DND-41 (cell line): Measurements from ENCODE around the gene CENPO.

ENCODE experiments used
- ATAC-seq: fragments of 200-7000 bp; cut with Tn5 transposase; 3 replicates; pipeline ENCODE4 v1.9.1; 2021; ENCODE audit warnings: low read depth; ENCODE audit not compliant: insufficient read depth
- DNase-seq: peaks from one replicate; pipeline ENCODE4 v3.0.0-alpha.2; 2020
- H2AFZ ChIP-seq: 2 replicates; pipeline ENCODE4 v1.6.0; 2012; ENCODE audit warnings: low read depth, low read length
- H3K27ac ChIP-seq: 2 replicates; pipeline ENCODE4 v1.5.1; 2012; ENCODE audit warnings: low read length, inconsistent platforms
- H3K27me3 ChIP-seq: fragments of 200-600 bp; sonication (generic); 2 replicates; pipeline ENCODE4 v1.6.0; 2012; ENCODE audit warnings: low read length, mild to moderate bottlenecking, inconsistent platforms; ENCODE audit not compliant: insufficient read depth, poor library complexity
- H3K36me3 ChIP-seq: 2 replicates; pipeline ENCODE4 v1.5.1; 2012; ENCODE audit warnings: low read length, inconsistent platforms; ENCODE audit not compliant: insufficient read depth
- H3K4me1 ChIP-seq: 2 replicates; pipeline ENCODE4 v1.5.1; 2012; ENCODE audit warnings: mild to moderate bottlenecking, low read length; ENCODE audit not compliant: insufficient read depth
- H3K4me2 ChIP-seq: 2 replicates; pipeline ENCODE4 v1.6.0; 2012; ENCODE audit warnings: mild to moderate bottlenecking, moderate library complexity, low read length, inconsistent platforms; ENCODE audit not compliant: insufficient read depth
- H3K4me3 ChIP-seq, 2 experiments: fragments of 200-600 bp in 1 of 2; shearing (Covaris generic) in 1 of 2; 2 replicates each; pipeline ENCODE4 v1.5.1; 2012 to 2016; ENCODE audit warnings: inconsistent platforms in 2 of 2, low read length in 2 of 2, mild to moderate bottlenecking in 2 of 2, low read depth in 1 of 2, moderate library complexity in 1 of 2
- H3K79me2 ChIP-seq: 2 replicates; pipeline ENCODE4 v1.6.0; 2012; ENCODE audit warnings: low read length, inconsistent platforms; ENCODE audit not compliant: insufficient read depth
- H3K9ac ChIP-seq: 2 replicates; pipeline ENCODE4 v1.6.0; 2012; ENCODE audit warnings: low read depth, mild to moderate bottlenecking, inconsistent platforms, low read length, moderate library complexity
- H3K9me3 ChIP-seq: 2 replicates; pipeline ENCODE4 v1.5.1; 2012; ENCODE audit warnings: low read length, moderate library complexity, mild to moderate bottlenecking, inconsistent platforms; ENCODE audit not compliant: insufficient read depth, severe bottlenecking
- H4K20me1 ChIP-seq: 2 replicates; pipeline ENCODE4 v1.6.0; 2012; ENCODE audit warnings: low read length; ENCODE audit not compliant: insufficient read depth
- EZH2 ChIP-seq: IDR thresholded peaks from 3 replicates; pipeline ENCODE4 v1.6.1; 2012; ENCODE audit warnings: borderline replicate concordance, low read depth, mild to moderate bottlenecking, moderate library complexity, low read length, inconsistent platforms; ENCODE audit not compliant: severe bottlenecking
- TF ChIP-seq, protein P1 (sequence below): IDR thresholded peaks from 2 replicates; pipeline ENCODE4 v1.5.1; 2012; ENCODE audit warnings: borderline replicate concordance, low read length, moderate library complexity, mild to moderate bottlenecking; ENCODE audit not compliant: poor library complexity, severe bottlenecking; ENCODE audit errors: extremely low read depth

CENPO gene

DNA sequence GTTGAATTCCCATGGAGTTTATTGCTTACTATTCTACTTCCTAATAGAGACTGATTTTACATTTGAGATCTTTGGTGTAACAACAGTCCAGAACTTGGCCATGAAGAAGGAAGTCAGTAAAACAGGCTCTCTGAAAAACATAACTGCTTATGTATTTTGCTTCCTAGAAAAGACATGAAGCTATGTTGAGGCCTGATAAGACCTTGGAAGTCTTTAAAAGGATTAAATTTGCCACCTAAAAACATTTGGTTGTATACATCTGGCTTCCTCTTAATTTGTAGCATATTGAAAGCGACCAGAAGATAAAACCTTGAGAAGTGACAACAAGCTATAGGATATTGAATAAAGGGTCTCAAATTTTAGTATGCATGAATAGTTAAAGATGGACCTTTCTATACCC lies 36.4 kb upstream of the CENPO start:
- Histone ChIP-seq H3K9me3 (no peaks in the 10 kb centered on the region), H3K9ac (no peak overlapping the region), H3K4me3 (no peak overlapping the region), H3K79me2 (no peaks in the 10 kb centered on the region), H2AFZ (no peak overlapping the region), H3K27ac (no peak overlapping the region), H3K27me3 (no peaks in the 10 kb centered on the region), H3K4me1 (no peaks in the 10 kb centered on the region), H3K4me2 (no peak overlapping the region), H4K20me1 (no peaks in the 10 kb centered on the region), H3K36me3 (peaks cover 52% of the 10 kb centered on the region)
- DNase-seq = no peak
- TF ChIP-seq EZH2 = no peak
- TF ChIP-seq, protein P1, sequence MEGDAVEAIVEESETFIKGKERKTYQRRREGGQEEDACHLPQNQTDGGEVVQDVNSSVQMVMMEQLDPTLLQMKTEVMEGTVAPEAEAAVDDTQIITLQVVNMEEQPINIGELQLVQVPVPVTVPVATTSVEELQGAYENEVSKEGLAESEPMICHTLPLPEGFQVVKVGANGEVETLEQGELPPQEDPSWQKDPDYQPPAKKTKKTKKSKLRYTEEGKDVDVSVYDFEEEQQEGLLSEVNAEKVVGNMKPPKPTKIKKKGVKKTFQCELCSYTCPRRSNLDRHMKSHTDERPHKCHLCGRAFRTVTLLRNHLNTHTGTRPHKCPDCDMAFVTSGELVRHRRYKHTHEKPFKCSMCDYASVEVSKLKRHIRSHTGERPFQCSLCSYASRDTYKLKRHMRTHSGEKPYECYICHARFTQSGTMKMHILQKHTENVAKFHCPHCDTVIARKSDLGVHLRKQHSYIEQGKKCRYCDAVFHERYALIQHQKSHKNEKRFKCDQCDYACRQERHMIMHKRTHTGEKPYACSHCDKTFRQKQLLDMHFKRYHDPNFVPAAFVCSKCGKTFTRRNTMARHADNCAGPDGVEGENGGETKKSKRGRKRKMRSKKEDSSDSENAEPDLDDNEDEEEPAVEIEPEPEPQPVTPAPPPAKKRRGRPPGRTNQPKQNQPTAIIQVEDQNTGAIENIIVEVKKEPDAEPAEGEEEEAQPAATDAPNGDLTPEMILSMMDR = no peak
- ATAC-seq = no peak

DNA sequence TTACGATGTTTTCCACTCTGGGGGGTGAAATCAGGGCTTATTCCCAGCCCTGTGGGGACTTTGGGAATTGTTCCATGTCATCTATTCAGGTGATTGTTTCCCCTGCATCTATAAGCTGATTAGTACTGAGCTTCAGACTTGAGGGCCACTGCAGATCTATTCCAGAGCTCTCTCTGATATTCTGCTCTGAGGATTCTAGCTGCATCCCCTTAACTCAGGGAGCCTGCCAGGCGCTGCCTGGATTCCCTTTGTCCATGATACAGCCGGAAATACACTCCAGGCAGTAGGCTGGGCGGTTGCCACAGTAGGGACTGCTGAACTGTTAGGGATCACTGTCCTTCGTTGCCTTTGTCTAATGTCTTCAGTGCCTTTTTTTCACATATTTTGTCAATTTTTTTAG lies 31.4 kb upstream of the CENPO start:
- Histone ChIP-seq H3K4me3 (no peak overlapping the region), H3K27ac (no peak overlapping the region), H3K9me3 (no peaks in the 10 kb centered on the region), H3K36me3 (peaks cover 37% of the 10 kb centered on the region), H3K79me2 (no peaks in the 10 kb centered on the region), H3K4me1 (no peaks in the 10 kb centered on the region), H3K27me3 (no peaks in the 10 kb centered on the region), H2AFZ (no peak overlapping the region), H3K9ac (no peak overlapping the region), H3K4me2 (no peak overlapping the region), H4K20me1 (no peaks in the 10 kb centered on the region)
- TF ChIP-seq, protein P1 = no peak
- ATAC-seq (no peak), DNase-seq (no peak)

DNA sequence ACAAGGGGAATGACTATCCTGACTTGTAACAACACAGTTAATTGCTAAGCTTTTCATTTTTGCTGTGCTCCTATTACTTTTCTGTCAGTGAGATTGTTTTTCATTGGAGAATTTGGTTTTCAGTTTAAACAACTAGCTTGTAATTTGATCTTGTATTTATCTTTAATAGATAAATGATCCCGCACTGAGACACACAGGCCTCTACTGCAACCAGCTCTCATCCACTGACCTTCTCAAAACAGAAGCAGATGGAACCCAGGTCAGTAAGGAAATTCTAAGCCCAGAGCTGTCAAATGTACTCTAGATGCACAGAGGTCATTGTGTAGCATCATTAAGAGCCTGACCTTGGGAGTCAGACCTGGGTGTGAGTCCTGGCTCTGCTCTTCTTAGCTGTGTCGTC lies 30.7 kb upstream of the CENPO start:
- Histone ChIP-seq H2AFZ (no peak overlapping the region), H3K4me2 (no peak overlapping the region), H3K27me3 (no peaks in the 10 kb centered on the region), H3K27ac (no peak overlapping the region), H3K36me3 (peaks cover 38% of the 10 kb centered on the region), H3K9ac (no peak overlapping the region), H3K79me2 (no peaks in the 10 kb centered on the region), H3K4me3 (no peak overlapping the region), H4K20me1 (no peaks in the 10 kb centered on the region), H3K4me1 (no peaks in the 10 kb centered on the region), H3K9me3 (no peaks in the 10 kb centered on the region)
- no peak for TF ChIP-seq EZH2
- TF ChIP-seq, protein P1 = no peak
- DNase-seq (no peak), ATAC-seq (no peak)

DNA sequence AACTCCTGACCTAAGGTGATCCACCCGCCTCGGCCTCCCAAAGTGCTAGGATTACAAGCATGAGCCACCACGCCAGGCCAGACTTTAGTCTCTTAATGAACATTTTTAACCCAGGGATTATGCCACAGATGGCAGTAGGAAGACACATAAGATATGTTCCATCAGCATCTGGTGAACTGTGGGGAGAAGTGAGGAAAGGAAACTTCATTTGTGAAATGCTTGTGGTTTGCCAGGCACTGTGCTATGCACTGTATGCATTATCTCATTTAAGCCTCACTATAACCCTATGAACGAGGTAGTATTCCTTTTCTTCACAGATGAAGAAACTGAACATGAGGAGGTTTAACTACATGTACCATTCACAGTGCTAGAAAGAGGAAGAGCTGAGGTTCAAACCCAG lies 29.4 kb upstream of the CENPO start:
- H3K4me2 ChIP-seq = no peak overlapping the region
- no peak overlapping the region for H2AFZ ChIP-seq
- H4K20me1 ChIP-seq = no peaks in the 10 kb centered on the region
- H3K36me3 ChIP-seq = peaks cover 37% of the 10 kb centered on the region
- TF ChIP-seq, protein P1 = no peak
- TF ChIP-seq EZH2 = no peak
- no peak for DNase-seq
- no peak overlapping the region for H3K4me3 ChIP-seq
- no peaks in the 10 kb centered on the region for H3K9me3 ChIP-seq
- no peaks in the 10 kb centered on the region for H3K27me3 ChIP-seq
- H3K79me2 ChIP-seq = no peaks in the 10 kb centered on the region
- ATAC-seq = no peak
- H3K27ac ChIP-seq = no peak overlapping the region
- no peaks in the 10 kb centered on the region for H3K4me1 ChIP-seq
- no peak overlapping the region for H3K9ac ChIP-seq
